T-helper 2 cell treated with Interferon-gamma antibody and Interleukin-4, amounts not matched to agents 100 ng/mL and 5 ng/mL, for 36 hours (primary cell): ENCODE measurements around the gene NTM. TPM values are rescaled to one million over a fixed set of nuclear protein-coding genes. Genes with fewer than 3 reads are reported as not detected.

ENCODE experiments used
- intact Hi-C: fragments of 100-400 bp; cut with micrococcal nuclease; formaldehyde crosslinking; loops from one replicate; pipeline ENCODE4 v1.15.1; 2023
- total RNA-seq: library from RNA; stranded (reverse); gene quantifications from 2 replicates; pipeline ENCODE4 v1.2.3, GENCODE V29; 2022

NTM gene
- total RNA-seq, 1 donor from 2014 or later: not detected

DNA sequence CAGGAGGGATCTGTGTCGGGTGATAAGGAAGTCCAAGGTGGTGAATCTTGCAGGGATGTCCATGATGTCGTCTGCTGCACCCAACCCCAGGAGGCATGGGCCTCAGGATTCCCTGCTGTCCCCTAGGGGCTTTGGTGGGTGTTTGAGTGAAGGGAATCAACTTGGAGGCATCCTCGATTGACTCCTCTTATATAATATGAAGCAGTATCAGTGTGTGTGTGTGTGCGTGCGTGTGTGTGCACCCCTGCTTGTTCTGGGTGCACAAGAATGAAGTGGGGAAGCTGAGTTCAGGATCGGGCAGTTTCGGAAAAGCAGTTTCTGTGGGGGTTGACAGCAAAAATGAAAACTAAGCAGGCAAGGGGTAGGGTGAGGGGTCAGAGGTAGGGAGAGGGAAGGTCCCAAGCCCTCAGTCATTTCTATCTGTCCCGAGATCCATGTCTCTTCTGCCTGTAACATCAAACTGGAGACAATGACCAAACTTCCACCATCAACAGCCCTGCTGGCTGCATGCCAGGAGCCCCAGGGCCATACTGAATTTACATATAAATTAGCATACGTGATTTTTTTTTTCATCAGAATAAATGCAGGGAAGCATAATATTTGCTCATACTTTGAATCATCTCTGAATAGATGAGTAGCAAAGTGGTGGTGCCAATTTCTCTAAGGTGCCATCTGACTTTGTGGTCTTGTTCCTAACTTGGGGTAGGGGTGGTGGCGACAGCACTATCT is 2.0 kb downstream of the NTM start:
- intact Hi-C loops: no loop called here

DNA sequence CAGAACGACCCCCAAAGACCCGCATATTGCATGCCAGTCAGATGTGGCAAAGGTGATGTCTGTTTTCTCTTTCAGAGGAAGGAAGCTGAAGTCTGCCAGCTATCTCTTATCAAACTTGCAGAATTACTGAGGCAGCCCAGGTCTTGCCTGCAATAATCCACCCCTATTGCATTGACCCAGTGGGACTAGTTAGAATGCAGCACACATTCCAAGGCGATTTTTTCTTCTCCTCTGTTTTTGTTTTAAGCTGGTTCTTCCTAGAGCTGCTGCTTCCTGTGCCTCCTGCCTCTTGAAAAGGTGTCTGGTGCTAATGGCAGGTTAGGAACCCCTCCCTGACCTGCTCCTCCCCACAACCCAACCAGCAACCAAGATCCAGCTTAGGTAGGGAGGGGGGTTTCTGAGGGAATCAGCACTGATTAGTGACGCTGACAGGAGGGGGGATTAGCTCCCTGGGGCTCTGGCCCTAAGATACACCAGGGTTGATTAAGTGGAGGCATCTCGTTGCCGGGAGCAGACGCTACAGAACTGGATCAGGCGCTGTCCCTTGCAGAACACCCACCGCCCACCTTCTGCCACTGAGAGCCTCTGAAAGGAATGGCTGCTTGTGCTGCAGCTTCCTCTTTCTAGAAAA is 2.8 kb downstream of the NTM start:
- intact Hi-C loops: no loop called here

GRCh38 chr11:131373756-131374155 is 3.3 kb downstream of the NTM start:
- intact Hi-C loops: no loop called here

DNA sequence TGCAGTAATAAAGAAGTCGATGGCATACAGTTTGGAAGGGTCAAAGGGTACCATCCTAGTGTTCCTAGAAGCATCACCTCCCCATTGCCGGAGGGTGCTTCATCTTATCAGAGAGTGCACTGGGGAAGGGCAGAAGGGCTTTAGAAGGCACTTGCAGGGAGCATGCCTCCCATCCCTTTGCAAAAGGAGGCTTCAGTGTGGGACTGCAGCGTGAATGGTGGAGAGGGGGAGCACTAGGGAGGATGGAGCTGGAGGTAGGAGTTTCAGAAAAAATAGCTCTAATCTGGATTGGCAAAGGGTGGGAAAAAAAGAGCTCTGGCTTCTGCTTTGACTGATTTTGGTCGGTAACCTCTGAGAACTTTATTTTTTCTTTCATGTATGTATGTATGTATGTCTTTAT is 5.0 kb downstream of the NTM start:
- intact Hi-C loops: no loop called here

DNA sequence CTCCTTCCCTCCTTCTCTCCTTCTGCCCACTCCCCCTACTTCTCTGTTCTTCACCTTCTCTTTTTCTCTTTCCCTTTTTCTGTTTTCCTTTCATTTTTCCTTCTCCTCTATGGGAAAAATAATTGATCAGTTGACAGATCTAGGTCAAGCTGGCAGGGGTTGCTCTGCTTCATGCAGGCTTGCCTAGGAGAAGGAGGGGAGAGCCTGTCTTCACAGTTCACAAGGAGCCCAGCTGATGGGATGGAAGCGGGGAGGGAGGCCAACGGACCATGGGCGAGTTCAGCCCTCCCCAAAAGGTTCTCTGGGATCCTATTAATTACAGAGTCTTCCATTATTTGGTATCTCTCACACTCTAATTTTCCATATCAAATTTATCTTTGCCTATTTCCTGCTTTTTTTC is 5.5 kb downstream of the NTM start:
- intact Hi-C loops: no loop called here

DNA sequence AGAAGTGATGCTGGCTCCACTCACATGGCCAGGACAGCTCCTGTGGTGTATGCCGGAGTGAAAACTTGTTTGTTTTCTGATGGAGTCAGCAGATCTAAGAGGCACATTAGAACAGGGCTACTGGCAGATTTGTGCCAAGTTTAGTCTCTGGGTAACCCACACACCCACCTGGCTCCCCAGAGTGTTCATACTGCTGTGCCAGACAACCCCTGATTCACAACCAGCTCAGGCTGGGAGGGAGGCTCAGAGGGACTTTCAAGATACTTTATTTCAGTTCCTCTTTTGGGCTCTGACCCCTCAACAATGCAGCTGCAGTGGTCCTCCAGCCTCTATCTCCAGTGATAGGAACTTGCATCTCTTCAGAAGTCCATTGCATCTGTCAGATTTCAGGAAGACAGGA is 8.5 kb downstream of the NTM start:
- intact Hi-C loops: no loop called here

DNA sequence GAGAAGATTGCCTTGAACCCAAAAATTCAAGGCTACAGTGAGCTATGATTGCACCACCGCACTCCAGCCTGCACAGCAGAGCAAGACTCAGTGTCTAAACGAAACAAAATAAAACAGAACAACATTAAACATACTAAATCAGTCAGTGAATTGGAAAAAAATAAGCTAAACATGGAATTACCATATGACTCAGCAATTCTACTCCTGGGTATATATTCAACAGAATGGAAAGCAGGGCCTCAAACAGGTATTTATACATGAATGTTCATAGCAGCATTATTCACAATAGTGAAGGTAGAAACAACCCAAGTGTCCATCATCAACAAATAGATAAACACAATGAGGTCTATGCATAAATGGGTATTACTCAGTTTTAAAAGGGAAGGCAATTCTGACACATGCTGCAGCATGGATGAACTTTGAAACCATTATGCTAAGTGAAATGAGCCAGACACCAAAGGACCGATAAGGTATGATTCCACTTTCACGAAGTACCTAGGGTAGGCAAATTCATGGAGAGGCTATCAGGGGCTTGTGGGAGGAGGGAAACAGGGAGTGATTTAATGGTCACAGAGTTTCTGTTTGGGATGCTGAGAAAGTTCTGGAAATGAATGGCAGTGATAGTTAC is 15.5 kb downstream of the NTM start:
- intact Hi-C loops: no loop called here

- intact Hi-C loops: no loop called here
These were observed 16.0 kb downstream of the NTM start for GRCh38 chr11:131386408-131386807.

DNA sequence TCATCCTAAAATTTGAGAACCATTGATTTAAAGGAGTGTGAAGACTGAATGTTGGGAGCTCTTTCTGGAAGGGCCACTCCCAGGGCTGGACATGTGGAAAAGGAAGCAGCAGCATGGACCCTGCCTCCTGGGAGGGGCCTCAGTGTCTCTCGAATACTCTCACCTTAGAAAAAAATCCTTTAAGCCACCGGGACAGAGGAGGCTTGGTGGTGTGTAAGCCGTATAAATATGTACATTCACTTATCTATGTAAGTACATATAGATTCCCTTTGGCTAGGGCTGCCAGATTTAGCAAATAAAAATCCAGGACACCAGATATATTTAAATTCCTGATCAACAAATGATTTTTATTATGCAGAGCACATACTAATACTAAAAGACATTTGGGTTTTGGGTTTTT is 17.6 kb downstream of the NTM start:
- intact Hi-C loops: no loop called here

- intact Hi-C loops: no loop called here
These were observed 19.2 kb downstream of the NTM start for GRCh38 chr11:131389582-131389981.

GRCh38 chr11:131391176-131391575 is 20.8 kb downstream of the NTM start:
- intact Hi-C loops: no loop called here

DNA sequence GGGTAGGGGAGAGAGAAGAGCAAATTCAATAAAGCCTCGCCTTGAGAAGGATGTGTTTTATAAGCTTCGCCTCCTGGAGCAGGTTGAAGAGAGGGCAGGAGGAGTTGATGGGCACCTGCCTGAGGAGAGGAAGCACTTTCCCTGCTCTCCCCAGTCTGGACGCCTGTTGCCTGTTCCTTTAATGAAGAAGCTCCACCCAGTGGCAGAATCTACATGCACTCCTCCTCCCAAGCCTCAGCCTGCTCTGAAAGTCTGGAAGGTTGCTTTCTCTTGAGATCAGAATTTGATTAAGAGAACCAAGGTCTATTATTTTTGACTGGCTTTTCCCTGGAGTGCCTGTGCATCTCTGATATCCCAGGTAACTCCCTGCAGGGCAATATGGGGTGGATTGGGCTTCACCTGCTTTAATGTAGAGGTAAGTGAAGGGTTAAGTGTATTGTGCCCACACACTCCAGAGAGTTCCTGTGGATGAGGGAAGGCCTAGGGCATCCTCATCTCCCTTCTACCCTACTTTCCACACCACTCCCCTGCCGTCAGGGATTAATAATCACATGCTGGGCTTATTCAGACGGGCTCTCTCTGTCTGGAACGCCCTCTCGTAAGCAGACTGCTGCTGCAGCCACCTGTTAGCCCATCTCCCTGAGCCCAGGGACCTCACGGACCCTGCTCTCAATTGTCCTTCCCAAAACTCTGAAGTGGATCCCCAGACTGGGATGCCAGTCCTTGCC is 22.3 kb downstream of the NTM start:
- intact Hi-C loops: no loop called here

DNA sequence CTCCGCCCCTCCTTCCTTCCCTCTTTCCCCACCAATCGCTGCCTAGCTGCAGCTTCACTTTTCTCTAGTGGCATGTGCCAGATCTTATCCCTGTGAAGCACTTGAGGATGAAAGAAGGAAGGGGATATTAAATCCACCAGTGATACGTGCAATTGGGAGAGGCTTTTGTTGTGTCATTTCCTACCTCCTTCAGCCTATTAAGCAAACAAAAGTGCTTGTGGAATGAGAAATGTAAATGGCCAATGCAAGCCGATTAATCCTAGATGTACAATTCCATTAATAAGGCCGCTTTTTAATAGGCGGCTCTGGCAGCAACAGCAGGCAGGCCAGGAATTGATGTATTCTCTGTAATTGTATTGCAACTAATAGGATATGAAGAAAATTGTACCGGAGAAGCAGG is 23.3 kb downstream of the NTM start:
- intact Hi-C loops: no loop called here

GRCh38 chr11:131397675-131398074 is 27.3 kb downstream of the NTM start:
- intact Hi-C loops: no loop called here

- intact Hi-C loops: no loop called here
These were observed 31.6 kb downstream of the NTM start for GRCh38 chr11:131402040-131402439.

DNA sequence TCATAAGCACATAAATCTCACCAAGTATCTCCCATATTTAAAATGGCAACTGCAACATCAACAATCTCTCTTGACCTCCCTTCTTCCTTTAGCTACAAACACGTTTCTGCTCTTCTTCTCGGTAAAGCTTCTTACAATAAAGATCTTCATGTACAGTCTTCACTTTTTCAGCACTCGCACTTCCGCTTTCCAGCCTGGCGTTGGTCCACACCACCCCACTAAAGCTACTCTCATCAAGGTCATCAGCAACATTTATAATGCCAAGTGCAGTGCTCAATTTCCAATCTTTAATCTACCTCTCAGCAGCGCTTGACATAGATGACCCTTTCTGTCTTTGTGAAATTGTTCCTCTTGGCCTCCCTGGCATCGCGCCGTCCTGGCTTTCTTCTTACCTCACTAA is 33.6 kb downstream of the NTM start:
- intact Hi-C loops: no loop called here

GRCh38 chr11:131408025-131408640 is 37.7 kb downstream of the NTM start:
- intact Hi-C loops: loop anchor here (5.0 kb wide), 1 partner anchor 264 kb away; no protein-coding TSS in a partner anchor

DNA sequence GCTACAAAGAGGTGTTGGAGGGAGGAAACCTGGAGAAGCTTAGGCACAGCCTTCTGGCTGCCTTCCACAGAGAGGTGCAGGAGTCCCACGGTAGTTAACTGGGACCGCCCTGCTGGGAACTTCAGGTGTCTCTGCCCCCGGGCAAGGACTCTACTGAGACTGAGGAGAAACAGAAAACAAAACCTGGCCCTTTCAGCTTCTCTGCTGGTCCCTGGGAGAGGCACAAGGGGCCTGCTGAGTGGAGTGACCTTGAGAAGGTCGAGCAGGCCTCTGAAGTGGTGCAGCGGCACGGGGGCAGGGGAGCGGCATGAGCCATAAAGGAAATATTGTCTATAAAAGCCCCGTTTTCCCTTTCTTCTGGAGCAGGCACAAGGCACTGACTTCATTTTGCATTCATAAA is 38.9 kb downstream of the NTM start:
- intact Hi-C loops: loop anchor here (5.0 kb wide), 1 partner anchor 263 kb away; no protein-coding TSS in a partner anchor

DNA sequence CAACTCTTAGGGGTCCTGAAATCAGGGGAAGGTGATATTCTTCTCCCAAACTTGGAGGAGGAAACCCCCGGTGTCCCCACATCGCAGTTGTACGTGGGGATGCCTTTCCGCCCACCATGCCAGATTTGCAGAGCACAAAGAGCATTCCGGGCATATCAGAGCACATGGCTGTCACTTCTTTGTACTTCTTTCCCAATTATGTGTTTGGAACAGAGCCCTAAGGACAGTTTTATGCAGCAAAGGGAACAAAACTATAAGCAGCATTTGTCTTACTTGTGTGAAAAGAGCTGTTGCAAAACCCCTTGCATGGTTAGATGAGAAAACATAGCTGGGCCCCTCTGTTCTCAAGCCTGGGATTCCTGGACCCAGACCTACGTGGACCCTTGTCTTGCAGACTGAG is 41.2 kb downstream of the NTM start:
- intact Hi-C loops: no loop called here

DNA sequence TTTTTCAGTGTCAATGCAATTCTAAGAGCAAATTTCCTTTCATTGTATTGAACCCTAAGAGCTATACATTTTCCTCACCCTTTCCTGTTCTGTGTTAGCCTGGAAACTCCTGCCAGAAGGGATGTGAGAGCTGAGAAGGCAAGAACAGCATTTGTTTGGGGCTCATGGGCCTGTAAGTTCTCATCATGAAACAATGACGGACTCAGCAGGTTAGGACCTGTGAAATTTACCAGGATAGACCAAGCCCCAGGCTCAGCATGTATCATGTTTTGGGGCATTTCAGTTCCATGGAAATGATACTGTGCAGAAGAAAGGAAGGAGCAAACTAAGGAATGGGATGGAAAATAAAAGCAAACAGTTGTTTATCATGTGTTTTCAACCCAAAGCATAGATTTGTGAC is 41.6 kb downstream of the NTM start:
- intact Hi-C loops: no loop called here

GRCh38 chr11:131413217-131413616 is 42.8 kb downstream of the NTM start:
- intact Hi-C loops: no loop called here

DNA sequence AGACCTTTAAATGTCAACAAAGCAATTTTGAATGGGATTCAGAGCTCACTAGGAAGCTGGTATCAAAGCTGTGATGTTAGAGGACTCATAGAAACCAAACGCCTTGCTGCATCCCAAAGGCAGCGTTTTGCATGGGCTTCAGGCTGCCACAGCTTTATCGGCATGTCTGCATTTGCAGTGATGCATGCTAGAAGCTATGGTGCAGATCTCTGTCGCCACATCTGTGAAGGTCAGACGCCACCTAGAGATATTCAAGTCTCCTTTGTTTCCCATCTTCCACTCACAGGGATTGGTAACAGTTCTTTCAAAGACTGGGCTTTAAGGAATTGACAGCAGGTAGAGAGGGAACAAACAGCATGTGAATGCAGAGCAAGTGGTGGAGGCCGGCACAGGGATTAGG is 47.8 kb downstream of the NTM start:
- intact Hi-C loops: no loop called here
